ENCODE results near the gene OXSR1. TPM values are rescaled to one million over a fixed set of nuclear protein-coding genes. Genes with fewer than 3 reads are reported as not detected.

OXSR1 gene
- total and polyA plus RNA-seq, 2 of the 13 experiments (the other 11 are each of a cell fraction or from before 2014, with no cell fraction given): 27.4 to 32.6 TPM

DNA sequence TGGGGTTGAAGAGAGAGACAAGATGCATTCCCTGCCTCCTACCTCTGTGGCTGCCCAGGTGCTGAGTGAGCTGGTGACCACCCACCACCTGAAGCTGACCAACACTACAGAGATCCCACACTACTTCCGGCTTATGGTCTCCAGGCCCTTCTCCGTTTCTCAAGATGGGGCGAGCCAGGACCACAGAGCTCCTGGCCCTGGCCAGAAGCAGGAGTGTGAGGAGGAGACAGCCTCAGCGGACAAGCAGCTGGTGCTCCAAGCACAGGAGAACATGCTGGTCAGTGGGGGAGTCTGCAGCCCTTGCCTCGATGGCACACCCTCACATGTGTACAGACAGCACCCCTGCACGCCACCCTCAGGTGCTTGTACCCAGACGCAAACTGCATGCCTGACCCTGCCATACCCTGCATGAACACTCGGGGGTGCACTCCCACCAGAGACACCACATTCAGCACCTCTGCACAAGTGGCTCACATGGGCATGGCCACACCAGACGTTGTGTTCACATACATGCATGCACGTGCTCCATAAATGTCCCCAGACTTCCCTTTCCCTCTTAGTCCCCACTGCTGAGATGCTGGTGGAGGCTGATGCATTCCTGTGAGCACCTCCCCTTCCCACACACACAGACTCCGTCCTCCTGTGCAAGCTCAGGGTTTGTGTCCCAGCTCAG lies 47.5 kb upstream of the OXSR1 start (continued):
- TF ChIP-seq ZNF484 (CRISPR knock-in tag; IDR thresholded peaks at IDR 0.05; ENCODE audit: borderline replicate concordance, low read depth) (0 out of 2 replicates have a peak, but pooled peaks have one; percentile 25), JUND (CRISPR knock-in tag; IDR thresholded peaks at IDR 0.05) (no peak), CBFB (CRISPR knock-in tag; IDR thresholded peaks at IDR 0.05) (0 out of 2 replicates have a peak, but pooled peaks have one; percentile 31), ZFYVE20 (CRISPR knock-in tag; IDR thresholded peaks at IDR 0.05; ENCODE audit: borderline replicate concordance, low read depth) (no peak), SP2 (CRISPR knock-in tag; IDR thresholded peaks at IDR 0.05) (no peak; the same call in 1 of the 2 replicates), AKAP8 (CRISPR knock-in tag; IDR thresholded peaks at IDR 0.05) (peak; percentile 90), HNF4A (CRISPR knock-in tag; IDR thresholded peaks at IDR 0.05) (no peak), ZNF543 (CRISPR knock-in tag; IDR thresholded peaks at IDR 0.05) (no peak), KLF15 (CRISPR knock-in tag; IDR thresholded peaks at IDR 0.05; ENCODE audit: borderline replicate concordance) (no peak), ZNF772 (CRISPR knock-in tag; IDR thresholded peaks at IDR 0.05) (peak; percentile 46; the same call in 1 of the 2 replicates), ATF7-NPFF (CRISPR knock-in tag; IDR thresholded peaks at IDR 0.05; ENCODE audit: low read depth) (peak; percentile 51; the same call in 1 of the 2 replicates), NFKBIZ (CRISPR knock-in tag; IDR thresholded peaks at IDR 0.05) (no peak)
- TF ChIP-seq, protein P1, sequence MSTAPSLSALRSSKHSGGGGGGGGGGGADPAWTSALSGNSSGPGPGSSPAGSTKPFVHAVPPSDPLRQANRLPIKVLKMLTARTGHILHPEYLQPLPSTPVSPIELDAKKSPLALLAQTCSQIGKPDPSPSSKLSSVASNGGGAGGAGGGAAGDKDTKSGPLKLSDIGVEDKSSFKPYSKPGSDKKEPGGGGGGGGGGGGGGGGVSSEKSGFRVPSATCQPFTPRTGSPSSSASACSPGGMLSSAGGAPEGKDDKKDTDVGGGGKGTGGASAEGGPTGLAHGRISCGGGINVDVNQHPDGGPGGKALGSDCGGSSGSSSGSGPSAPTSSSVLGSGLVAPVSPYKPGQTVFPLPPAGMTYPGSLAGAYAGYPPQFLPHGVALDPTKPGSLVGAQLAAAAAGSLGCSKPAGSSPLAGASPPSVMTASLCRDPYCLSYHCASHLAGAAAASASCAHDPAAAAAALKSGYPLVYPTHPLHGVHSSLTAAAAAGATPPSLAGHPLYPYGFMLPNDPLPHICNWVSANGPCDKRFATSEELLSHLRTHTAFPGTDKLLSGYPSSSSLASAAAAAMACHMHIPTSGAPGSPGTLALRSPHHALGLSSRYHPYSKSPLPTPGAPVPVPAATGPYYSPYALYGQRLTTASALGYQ (CRISPR knock-in tag; IDR thresholded peaks at IDR 0.05): no peak
- TF ChIP-seq, protein P2, sequence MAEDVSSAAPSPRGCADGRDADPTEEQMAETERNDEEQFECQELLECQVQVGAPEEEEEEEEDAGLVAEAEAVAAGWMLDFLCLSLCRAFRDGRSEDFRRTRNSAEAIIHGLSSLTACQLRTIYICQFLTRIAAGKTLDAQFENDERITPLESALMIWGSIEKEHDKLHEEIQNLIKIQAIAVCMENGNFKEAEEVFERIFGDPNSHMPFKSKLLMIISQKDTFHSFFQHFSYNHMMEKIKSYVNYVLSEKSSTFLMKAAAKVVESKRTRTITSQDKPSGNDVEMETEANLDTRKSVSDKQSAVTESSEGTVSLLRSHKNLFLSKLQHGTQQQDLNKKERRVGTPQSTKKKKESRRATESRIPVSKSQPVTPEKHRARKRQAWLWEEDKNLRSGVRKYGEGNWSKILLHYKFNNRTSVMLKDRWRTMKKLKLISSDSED (CRISPR knock-in tag; IDR thresholded peaks at IDR 0.05): no peak
- TF ChIP-seq, protein P3, sequence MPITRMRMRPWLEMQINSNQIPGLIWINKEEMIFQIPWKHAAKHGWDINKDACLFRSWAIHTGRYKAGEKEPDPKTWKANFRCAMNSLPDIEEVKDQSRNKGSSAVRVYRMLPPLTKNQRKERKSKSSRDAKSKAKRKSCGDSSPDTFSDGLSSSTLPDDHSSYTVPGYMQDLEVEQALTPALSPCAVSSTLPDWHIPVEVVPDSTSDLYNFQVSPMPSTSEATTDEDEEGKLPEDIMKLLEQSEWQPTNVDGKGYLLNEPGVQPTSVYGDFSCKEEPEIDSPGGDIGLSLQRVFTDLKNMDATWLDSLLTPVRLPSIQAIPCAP (CRISPR knock-in tag; IDR thresholded peaks at IDR 0.05; ENCODE audit: low read depth): no peak
- TF ChIP-seq, protein P4, sequence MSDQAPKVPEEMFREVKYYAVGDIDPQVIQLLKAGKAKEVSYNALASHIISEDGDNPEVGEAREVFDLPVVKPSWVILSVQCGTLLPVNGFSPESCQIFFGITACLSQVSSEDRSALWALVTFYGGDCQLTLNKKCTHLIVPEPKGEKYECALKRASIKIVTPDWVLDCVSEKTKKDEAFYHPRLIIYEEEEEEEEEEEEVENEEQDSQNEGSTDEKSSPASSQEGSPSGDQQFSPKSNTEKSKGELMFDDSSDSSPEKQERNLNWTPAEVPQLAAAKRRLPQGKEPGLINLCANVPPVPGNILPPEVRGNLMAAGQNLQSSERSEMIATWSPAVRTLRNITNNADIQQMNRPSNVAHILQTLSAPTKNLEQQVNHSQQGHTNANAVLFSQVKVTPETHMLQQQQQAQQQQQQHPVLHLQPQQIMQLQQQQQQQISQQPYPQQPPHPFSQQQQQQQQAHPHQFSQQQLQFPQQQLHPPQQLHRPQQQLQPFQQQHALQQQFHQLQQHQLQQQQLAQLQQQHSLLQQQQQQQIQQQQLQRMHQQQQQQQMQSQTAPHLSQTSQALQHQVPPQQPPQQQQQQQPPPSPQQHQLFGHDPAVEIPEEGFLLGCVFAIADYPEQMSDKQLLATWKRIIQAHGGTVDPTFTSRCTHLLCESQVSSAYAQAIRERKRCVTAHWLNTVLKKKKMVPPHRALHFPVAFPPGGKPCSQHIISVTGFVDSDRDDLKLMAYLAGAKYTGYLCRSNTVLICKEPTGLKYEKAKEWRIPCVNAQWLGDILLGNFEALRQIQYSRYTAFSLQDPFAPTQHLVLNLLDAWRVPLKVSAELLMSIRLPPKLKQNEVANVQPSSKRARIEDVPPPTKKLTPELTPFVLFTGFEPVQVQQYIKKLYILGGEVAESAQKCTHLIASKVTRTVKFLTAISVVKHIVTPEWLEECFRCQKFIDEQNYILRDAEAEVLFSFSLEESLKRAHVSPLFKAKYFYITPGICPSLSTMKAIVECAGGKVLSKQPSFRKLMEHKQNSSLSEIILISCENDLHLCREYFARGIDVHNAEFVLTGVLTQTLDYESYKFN (CRISPR knock-in tag; conservative IDR thresholded peaks at IDR 0.05): no peak
- TF ChIP-seq, protein P5, sequence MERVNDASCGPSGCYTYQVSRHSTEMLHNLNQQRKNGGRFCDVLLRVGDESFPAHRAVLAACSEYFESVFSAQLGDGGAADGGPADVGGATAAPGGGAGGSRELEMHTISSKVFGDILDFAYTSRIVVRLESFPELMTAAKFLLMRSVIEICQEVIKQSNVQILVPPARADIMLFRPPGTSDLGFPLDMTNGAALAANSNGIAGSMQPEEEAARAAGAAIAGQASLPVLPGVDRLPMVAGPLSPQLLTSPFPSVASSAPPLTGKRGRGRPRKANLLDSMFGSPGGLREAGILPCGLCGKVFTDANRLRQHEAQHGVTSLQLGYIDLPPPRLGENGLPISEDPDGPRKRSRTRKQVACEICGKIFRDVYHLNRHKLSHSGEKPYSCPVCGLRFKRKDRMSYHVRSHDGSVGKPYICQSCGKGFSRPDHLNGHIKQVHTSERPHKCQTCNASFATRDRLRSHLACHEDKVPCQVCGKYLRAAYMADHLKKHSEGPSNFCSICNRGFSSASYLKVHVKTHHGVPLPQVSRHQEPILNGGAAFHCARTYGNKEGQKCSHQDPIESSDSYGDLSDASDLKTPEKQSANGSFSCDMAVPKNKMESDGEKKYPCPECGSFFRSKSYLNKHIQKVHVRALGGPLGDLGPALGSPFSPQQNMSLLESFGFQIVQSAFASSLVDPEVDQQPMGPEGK (CRISPR knock-in tag; IDR thresholded peaks at IDR 0.05): no peak; the same call in 1 of the 2 replicates
- TF ChIP-seq, protein P6, sequence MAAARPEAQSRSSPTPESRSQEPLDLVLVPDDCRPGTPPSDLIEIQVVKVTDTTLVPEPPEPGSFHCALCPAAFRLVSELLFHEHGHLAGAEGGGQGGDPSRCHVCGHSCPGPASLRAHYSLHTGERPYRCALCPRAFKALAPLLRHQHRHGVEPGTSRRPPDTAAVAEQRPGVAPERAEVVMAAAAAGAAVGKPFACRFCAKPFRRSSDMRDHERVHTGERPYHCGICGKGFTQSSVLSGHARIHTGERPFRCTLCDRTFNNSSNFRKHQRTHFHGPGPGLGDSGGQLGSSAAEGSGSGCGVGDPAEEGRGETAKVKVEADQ (CRISPR knock-in tag; IDR thresholded peaks at IDR 0.05; ENCODE audit: borderline replicate concordance): no peak
